Sigmoid colon (tissue), 4 donors: Measurements from ENCODE around the gene FAM83B.

Experiments used
- EP300 ChIP-seq, 4 donors: sonication (generic); formaldehyde crosslinking; IDR thresholded peaks; one replicate each; pipeline ENCODE4 v1.6.1; 2017; ENCODE audit warnings: antibody characterized with exemption in 4 of 4
- POLR2A ChIP-seq, 2 donors: fragments of 450-650 bp; IDR thresholded peaks; one replicate each; pipeline ENCODE4 v1.6.1; 2016; ENCODE audit warnings: antibody characterized with exemption in 2 of 2, mild to moderate bottlenecking in 2 of 2, moderate library complexity in 2 of 2
- POLR2AphosphoS5 ChIP-seq, 4 donors: sonication (generic); formaldehyde crosslinking; IDR thresholded peaks; one replicate each; pipeline ENCODE4 v1.6.1; 2017; ENCODE audit warnings: antibody characterized with exemption in 4 of 4
- TF ChIP-seq, protein P1 (sequence below), 4 experiments: fragments of 450-650 bp in 3 of 4; fragments of 200-600 bp in 1 of 4; IDR thresholded peaks; one replicate each; pipeline ENCODE4 v1.5.1; 2016 to 2019; ENCODE audit warnings: antibody characterized with exemption in 4 of 4, mild to moderate bottlenecking in 3 of 4, moderate library complexity in 2 of 4

GRCh38 chr6:54874349-54875048 lies 27.9 kb downstream of the FAM83B start:
- TF ChIP-seq, protein P1, sequence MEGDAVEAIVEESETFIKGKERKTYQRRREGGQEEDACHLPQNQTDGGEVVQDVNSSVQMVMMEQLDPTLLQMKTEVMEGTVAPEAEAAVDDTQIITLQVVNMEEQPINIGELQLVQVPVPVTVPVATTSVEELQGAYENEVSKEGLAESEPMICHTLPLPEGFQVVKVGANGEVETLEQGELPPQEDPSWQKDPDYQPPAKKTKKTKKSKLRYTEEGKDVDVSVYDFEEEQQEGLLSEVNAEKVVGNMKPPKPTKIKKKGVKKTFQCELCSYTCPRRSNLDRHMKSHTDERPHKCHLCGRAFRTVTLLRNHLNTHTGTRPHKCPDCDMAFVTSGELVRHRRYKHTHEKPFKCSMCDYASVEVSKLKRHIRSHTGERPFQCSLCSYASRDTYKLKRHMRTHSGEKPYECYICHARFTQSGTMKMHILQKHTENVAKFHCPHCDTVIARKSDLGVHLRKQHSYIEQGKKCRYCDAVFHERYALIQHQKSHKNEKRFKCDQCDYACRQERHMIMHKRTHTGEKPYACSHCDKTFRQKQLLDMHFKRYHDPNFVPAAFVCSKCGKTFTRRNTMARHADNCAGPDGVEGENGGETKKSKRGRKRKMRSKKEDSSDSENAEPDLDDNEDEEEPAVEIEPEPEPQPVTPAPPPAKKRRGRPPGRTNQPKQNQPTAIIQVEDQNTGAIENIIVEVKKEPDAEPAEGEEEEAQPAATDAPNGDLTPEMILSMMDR (IDR thresholded peaks at IDR 0.05), result no peak
- TF ChIP-seq POLR2A (IDR thresholded peaks at IDR 0.05) (no peak), EP300 (IDR thresholded peaks at IDR 0.05) (no peak), POLR2AphosphoS5 (IDR thresholded peaks at IDR 0.05) (no peak)
